Mucosa of rectum (tissue), 2 donors: ENCODE results near the gene ZNF554.

Source experiments
- H3K27ac ChIP-seq, 2 donors: one replicate each; pipeline ENCODE4 v1.7.0; 2013; ENCODE audit warnings: inconsistent platforms in 2 of 2, low read depth in 2 of 2, low read length in 2 of 2
- H3K27me3 ChIP-seq, 2 donors: one replicate each; pipeline ENCODE4 v1.7.0; 2013; ENCODE audit warnings: low read length in 2 of 2; ENCODE audit not compliant: control insufficient read depth in 2 of 2, insufficient read depth in 2 of 2
- H3K36me3 ChIP-seq, 2 donors: one replicate each; pipeline ENCODE4 v1.7.0; 2013; ENCODE audit warnings: low read length in 2 of 2; ENCODE audit not compliant: control insufficient read depth in 2 of 2, insufficient read depth in 2 of 2
- H3K4me1 ChIP-seq, 2 donors: one replicate each; pipeline ENCODE4 v1.7.0; 2013; ENCODE audit warnings: low read length in 2 of 2, mild to moderate bottlenecking in 1 of 2; ENCODE audit not compliant: control insufficient read depth in 2 of 2, insufficient read depth in 2 of 2
- H3K4me3 ChIP-seq, 2 donors: one replicate each; pipeline ENCODE4 v1.7.0; 2013; ENCODE audit warnings: low read length in 2 of 2
- H3K9ac ChIP-seq, 2 donors: one replicate each; pipeline ENCODE4 v1.7.0; 2013; ENCODE audit warnings: low read length in 2 of 2, low read depth in 1 of 2, mild to moderate bottlenecking in 1 of 2
- H3K9me3 ChIP-seq, 2 donors: one replicate each; pipeline ENCODE4 v1.7.0; 2013; ENCODE audit warnings: low read length in 2 of 2; ENCODE audit not compliant: control insufficient read depth in 2 of 2
- donor health status: healthy.
- donor health status: Normal muscosa, but diverticular disease.

The ZNF554 gene

DNA sequence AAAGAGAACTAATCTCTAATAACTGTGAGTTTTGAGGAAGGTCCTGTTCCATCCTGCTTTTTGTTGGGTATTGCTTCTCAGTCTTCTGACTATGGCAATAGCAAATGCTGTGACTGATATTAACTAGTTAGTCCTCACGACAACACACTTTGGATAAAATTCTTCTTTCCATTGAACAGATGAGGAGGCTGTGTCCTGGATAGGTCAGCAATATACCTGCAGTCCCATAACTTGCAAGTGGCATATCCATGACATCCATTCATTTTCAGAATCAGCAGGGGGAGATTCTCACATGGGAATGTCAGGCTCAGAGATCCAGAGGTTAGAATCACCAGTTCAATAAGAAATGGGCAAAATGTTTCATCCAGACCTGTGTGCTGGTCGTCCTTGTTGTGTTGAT, 7.4 kb downstream of the ZNF554 start:
- no peaks in the 10 kb centered on the region for H3K4me1 ChIP-seq
- H3K9me3 ChIP-seq, result peaks cover 0 to 6% of the 10 kb centered on the region in 2 donors
- H3K9ac ChIP-seq, result no peak overlapping the region
- H3K36me3 ChIP-seq, result peaks cover 4 to 10% of the 10 kb centered on the region in 2 donors
- H3K27ac ChIP-seq, result no peak overlapping the region
- no peaks in the 10 kb centered on the region for H3K27me3 ChIP-seq
- no peak overlapping the region for H3K4me3 ChIP-seq

GRCh38 chr19:2827840-2828489, 8.3 kb downstream of the ZNF554 start:
- Histone ChIP-seq H3K4me3 (no peak overlapping the region), H3K9me3 (peaks cover 0 to 11% of the 10 kb centered on the region in 2 donors), H3K9ac (no peak overlapping the region), H3K27ac (no peak overlapping the region), H3K27me3 (no peaks in the 10 kb centered on the region), H3K36me3 (peaks cover 11 to 19% of the 10 kb centered on the region in 2 donors), H3K4me1 (no peaks in the 10 kb centered on the region)

- Histone ChIP-seq H3K27me3 (no peaks in the 10 kb centered on the region), H3K9me3 (peaks cover 31 to 36% of the 10 kb centered on the region in 2 donors), H3K9ac (no peak overlapping the region), H3K4me3 (peak overlapping the region in 1 of 2 donors; percentile 16), H3K4me1 (no peaks in the 10 kb centered on the region), H3K27ac (no peak overlapping the region), H3K36me3 (peaks cover 22 to 24% of the 10 kb centered on the region in 2 donors)
These were observed 14.7 kb downstream of the ZNF554 start for GRCh38 chr19:2834294-2834871.

DNA sequence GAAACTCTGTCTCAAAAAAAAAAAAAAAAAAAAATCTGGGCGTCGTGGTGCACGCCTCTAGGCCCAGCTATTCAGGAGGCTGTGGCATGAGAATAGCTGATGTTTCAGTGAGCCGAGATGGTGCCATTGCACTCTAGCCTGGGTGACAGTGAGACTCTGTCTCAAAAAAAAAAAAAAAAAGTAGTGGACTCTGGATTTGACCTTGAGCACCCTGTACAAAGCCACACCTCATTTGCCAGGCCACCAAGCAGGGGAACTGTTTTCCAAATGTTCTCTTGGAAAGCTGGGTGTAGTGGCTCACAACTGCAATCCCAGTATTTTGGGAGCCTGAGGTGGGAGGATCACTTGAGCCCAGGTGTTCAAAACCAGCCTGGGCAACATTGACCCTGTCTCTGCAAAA, 17.8 kb downstream of the ZNF554 start:
- no peak overlapping the region for H3K9ac ChIP-seq
- peaks cover 4 to 7% of the 10 kb centered on the region in 2 donors for H3K4me1 ChIP-seq
- peaks cover 31 to 33% of the 10 kb centered on the region in 2 donors for H3K9me3 ChIP-seq
- H3K27ac ChIP-seq, result no peak overlapping the region
- H3K4me3 ChIP-seq, result no peak overlapping the region
- H3K27me3 ChIP-seq, result no peaks in the 10 kb centered on the region
- peaks cover 19 to 20% of the 10 kb centered on the region in 2 donors for H3K36me3 ChIP-seq

GRCh38 chr19:2840794-2841791, 21.4 kb downstream of the ZNF554 start, which contains the start of gene ZNF555:
ZNF555 (plus strand) TSS chr19:2841475; CDS start chr19:2841573, 98 bp downstream.
- Histone ChIP-seq H3K27ac (peak within 1 kb of the TSS; percentile 82 to 86), H3K4me3 (peak within 1 kb of the TSS; percentile 78 to 85), H3K9ac (peak within 1 kb of the TSS; percentile 74 to 75), H3K27me3 (no peaks in the 10 kb centered on the region), H3K9me3 (peaks cover 7 to 9% of the 10 kb centered on the region in 2 donors), H3K36me3 (peaks cover 0 to 2% of the 10 kb centered on the region in 2 donors), H3K4me1 (peaks cover 7 to 8% of the 10 kb centered on the region in 2 donors)

- H3K4me3 ChIP-seq, result peak overlapping the region; percentile 78 to 85
- no peaks in the 10 kb centered on the region for H3K27me3 ChIP-seq
- peak overlapping the region; percentile 15 to 74 for H3K9ac ChIP-seq
- H3K36me3 ChIP-seq, result peaks cover 0 to 6% of the 10 kb centered on the region in 2 donors
- H3K4me1 ChIP-seq, result peaks cover 7 to 8% of the 10 kb centered on the region in 2 donors
- H3K9me3 ChIP-seq, result peaks cover 0 to 3% of the 10 kb centered on the region in 2 donors
- H3K27ac ChIP-seq, result peak overlapping the region in 1 of 2 donors; percentile 72
These were observed 22.3 kb downstream of the ZNF554 start for GRCh38 chr19:2841855-2842574.

DNA sequence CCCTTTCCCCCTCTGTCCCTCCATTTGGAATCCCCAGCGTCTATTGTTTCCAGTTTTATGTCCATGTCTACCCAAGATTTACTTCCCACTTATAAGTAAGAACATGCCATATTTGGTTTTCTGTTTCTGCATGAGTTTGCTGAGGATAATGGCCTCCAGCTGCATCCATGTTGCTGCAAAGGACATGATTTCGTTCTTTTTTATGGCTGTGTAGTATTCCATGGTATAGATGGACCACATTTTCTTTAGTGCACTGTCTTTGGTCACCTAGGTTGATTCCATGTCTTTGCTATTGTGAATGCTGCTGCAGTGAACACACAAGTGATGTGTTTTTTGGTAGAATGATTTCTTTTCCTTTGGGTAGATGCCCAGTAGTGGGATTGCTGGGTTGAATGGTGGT, 25.4 kb downstream of the ZNF554 start:
- peaks cover 0 to 6% of the 10 kb centered on the region in 2 donors for H3K36me3 ChIP-seq
- H3K4me3 ChIP-seq, result no peak overlapping the region
- no peaks in the 10 kb centered on the region for H3K27me3 ChIP-seq
- H3K9me3 ChIP-seq, result peaks cover 5 to 8% of the 10 kb centered on the region in 2 donors
- no peak overlapping the region for H3K9ac ChIP-seq
- no peak overlapping the region for H3K27ac ChIP-seq
- H3K4me1 ChIP-seq, result peaks cover 7 to 8% of the 10 kb centered on the region in 2 donors

DNA sequence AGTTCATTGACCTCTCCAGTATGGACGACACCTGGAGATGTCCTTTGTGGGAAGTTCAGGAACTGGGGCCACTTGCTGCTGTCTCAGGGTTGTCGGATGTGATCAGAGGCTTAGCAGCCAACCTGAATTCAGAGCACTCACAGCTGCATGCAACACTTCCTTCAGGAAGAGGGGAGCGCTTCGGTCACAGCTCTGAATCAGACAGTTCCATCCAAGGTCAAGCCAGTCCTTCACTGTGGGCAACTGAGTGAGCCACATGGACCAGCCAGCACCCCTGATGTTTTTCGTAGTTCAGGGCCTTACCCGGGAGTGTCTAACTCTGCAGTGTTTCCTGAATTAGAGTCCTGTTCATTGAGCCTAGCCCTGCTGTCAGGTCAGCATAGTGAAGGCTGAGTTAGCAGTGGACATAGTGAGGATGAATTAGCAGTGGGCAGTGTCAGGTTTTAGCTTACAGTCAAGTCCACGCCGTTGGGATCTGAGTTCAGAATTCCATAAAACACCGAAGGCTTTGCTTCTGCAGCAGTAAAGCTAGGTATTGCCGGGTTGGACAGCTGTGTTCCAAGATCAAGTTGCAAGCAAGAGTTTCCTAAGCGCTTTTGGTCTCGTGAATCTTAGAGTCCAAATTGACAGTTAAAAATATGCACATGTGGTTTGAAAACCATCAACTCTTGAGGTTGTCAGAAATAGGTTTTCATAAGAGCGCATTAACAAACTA, 26.7 kb downstream of the ZNF554 start:
- no peaks in the 10 kb centered on the region for H3K27me3 ChIP-seq
- peaks cover 7 to 8% of the 10 kb centered on the region in 2 donors for H3K4me1 ChIP-seq
- H3K36me3 ChIP-seq, result peaks cover 8 to 10% of the 10 kb centered on the region in 2 donors
- H3K9me3 ChIP-seq, result peaks cover 10 to 11% of the 10 kb centered on the region in 2 donors
- peak overlapping the region in 1 of 2 donors; percentile 10 for H3K27ac ChIP-seq
- no peak overlapping the region for H3K9ac ChIP-seq
- H3K4me3 ChIP-seq, result no peak overlapping the region

GRCh38 chr19:2847507-2847906, 27.8 kb downstream of the ZNF554 start:
- Histone ChIP-seq H3K9me3 (peaks cover 12 to 16% of the 10 kb centered on the region in 2 donors), H3K27ac (no peak overlapping the region), H3K4me1 (peaks cover 0 to 2% of the 10 kb centered on the region in 2 donors), H3K9ac (no peak overlapping the region), H3K27me3 (no peaks in the 10 kb centered on the region), H3K36me3 (peaks cover 20 to 22% of the 10 kb centered on the region in 2 donors), H3K4me3 (no peak overlapping the region)
